Measurements from ENCODE around the gene SAMD8. TPM values are rescaled to one million over a fixed set of nuclear protein-coding genes. Genes with fewer than 3 reads are reported as not detected.
A peak's percentile ranks its signal among the peaks of the same experiment; 100 is the strongest.
"Not testable (repeated sequence)": the region's sequence is repeated elsewhere in the genome, so short reads cannot be mapped to it uniquely, and the experiment has no call there.

Gene SAMD8
- total RNA-seq, 1 donor, result 28.5 TPM

DNA sequence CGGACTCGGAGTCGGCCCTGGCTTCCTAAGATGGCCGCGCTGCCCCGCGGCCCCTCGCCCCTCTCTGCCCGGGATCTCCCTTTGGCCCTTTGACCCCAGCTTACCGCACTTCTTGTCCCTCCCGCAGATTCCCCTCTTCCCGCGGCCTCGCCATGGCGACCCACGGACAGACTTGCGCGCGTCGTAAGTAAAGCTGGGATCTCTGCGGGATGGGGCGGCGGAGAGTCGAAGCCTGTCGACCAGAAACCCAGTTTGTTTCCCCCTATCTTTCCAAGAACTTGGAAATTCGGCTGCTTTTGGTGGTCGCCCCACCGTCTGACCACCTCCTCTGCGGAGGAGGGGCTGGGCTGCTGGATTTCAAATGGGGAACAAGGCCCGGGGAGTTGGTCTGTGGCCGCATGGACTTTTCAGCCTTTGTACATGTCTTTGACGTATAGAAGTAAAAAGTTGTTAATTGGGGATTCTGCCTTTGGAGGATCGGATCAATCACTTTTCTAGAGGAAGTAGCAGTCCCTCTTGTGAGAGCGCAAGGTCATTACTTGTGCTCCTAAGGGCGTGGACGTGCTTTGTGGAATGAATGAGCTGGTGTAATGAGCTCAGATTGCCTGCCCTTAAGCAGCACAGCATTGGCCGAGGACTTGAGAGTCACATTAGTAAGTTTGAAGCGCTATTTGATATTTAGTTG, 99.7 kb downstream of the SAMD8 start:
- TF ChIP-seq, protein P1, sequence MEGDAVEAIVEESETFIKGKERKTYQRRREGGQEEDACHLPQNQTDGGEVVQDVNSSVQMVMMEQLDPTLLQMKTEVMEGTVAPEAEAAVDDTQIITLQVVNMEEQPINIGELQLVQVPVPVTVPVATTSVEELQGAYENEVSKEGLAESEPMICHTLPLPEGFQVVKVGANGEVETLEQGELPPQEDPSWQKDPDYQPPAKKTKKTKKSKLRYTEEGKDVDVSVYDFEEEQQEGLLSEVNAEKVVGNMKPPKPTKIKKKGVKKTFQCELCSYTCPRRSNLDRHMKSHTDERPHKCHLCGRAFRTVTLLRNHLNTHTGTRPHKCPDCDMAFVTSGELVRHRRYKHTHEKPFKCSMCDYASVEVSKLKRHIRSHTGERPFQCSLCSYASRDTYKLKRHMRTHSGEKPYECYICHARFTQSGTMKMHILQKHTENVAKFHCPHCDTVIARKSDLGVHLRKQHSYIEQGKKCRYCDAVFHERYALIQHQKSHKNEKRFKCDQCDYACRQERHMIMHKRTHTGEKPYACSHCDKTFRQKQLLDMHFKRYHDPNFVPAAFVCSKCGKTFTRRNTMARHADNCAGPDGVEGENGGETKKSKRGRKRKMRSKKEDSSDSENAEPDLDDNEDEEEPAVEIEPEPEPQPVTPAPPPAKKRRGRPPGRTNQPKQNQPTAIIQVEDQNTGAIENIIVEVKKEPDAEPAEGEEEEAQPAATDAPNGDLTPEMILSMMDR (IDR thresholded peaks at IDR 0.05; ENCODE audit: insufficient read depth, low read depth, low read length), result no peak
- H3K4me3 ChIP-seq (ENCODE audit: low read depth, low read length), result peak overlapping the region; percentile 85
- peak; percentile 62 for DNase-seq (ENCODE audit: low read depth)

- H3K4me3 ChIP-seq (ENCODE audit: low read depth, low read length), result peak overlapping the region; percentile 85
- DNase-seq (ENCODE audit: low read depth), result no peak
- TF ChIP-seq, protein P1 (IDR thresholded peaks at IDR 0.05; ENCODE audit: insufficient read depth, low read depth, low read length), result no peak
These were observed 100.9 kb downstream of the SAMD8 start for GRCh38 chr10:75212343-75212742.

- DNase-seq (ENCODE audit: low read depth), result no peak
- H3K4me3 ChIP-seq (ENCODE audit: low read depth, low read length), result no peak overlapping the region
- TF ChIP-seq, protein P1 (IDR thresholded peaks at IDR 0.05; ENCODE audit: insufficient read depth, low read depth, low read length), result no peak
These were observed 108.8 kb downstream of the SAMD8 start for GRCh38 chr10:75220274-75220673.

GRCh38 chr10:75221492-75221891, 110.0 kb downstream of the SAMD8 start:
- H3K4me3 ChIP-seq (ENCODE audit: low read depth, low read length); DNase-seq (ENCODE audit: low read depth): not testable (repeated sequence)

DNA sequence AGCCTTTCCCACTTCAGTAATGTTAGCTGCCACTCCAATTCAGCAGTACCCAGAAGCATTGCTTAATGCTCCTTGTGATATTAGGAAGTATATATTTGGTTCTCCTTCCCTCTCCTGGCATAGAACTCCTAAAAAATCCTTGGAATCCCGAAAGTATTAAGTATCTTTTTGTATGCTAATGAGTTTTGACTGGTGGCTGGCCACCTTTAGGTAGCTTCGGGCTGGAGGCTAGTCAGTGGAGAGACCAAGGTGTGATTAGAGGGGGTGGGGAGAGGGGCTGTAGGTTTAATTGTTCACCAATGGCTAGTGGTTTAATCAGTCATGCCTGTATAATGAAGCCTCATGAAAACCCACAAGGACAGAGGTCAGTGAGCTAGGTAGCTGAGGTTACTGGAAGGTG, 112.1 kb downstream of the SAMD8 start:
- DNase-seq (ENCODE audit: low read depth), result no peak
- TF ChIP-seq, protein P1 (IDR thresholded peaks at IDR 0.05; ENCODE audit: insufficient read depth, low read depth, low read length), result no peak
- H3K4me3 ChIP-seq (ENCODE audit: low read depth, low read length), result no peak overlapping the region

GRCh38 chr10:75226095-75226494, 114.6 kb downstream of the SAMD8 start:
- H3K4me3 ChIP-seq (ENCODE audit: low read depth, low read length), result peak overlapping the region; percentile 2
- DNase-seq (ENCODE audit: low read depth), result peak; percentile 65
- TF ChIP-seq, protein P1 (IDR thresholded peaks at IDR 0.05; ENCODE audit: insufficient read depth, low read depth, low read length), result no peak

- DNase-seq (ENCODE audit: low read depth), result no peak
- H3K4me3 ChIP-seq (ENCODE audit: low read depth, low read length), result no peak overlapping the region
- TF ChIP-seq, protein P1 (IDR thresholded peaks at IDR 0.05; ENCODE audit: insufficient read depth, low read depth, low read length), result no peak
These were observed 115.2 kb downstream of the SAMD8 start for GRCh38 chr10:75226656-75227055.

Data from fibroblast of villous mesenchyme (primary cell).